ENCODE results near the gene CTIF.

CTIF gene

GRCh38 chr18:48816554-48816953 is 277.7 kb downstream of the CTIF start:
- no peak for TF ChIP-seq CTCF (IDR thresholded peaks at IDR 0.05; ENCODE audit: control insufficient read depth, extremely low read depth, insufficient read depth)
- no peak for DNase-seq (ENCODE audit: low read depth)

DNA sequence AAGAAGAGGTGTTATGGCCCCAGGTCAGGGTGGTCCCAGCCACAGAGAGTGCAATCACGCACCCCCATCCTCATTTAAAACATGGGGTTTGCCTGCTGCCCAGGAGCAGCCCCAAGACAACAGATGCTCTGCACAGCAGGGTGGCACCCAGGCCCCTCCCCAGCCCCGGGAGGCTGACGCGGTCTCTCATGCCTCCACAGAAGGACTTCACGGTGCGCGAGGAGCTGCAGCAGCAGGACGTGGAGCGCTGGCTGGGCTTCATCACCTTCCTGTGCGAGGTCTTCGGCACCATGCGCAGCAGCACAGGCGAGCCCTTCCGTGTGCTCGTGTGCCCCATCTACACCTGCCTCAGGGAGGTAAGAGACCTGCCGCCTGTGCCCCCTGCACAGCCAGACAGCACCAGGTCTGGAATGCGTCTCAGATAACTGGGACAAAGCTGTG is 278.2 kb downstream of the CTIF start:
- H3K4me3 ChIP-seq (ENCODE audit: low read depth, low read length) = no peak overlapping the region
- TF ChIP-seq CTCF (IDR thresholded peaks at IDR 0.05; ENCODE audit: control insufficient read depth, extremely low read depth, insufficient read depth) = no peak
- no peak for DNase-seq (ENCODE audit: low read depth)

More at GRCh38 chr18:48816554-48816953, 277.7 kb downstream of the CTIF start:
- no peak overlapping the region for H3K4me3 ChIP-seq (ENCODE audit: low read depth, low read length)

- H3K4me3 ChIP-seq (ENCODE audit: low read depth, low read length) = no peak overlapping the region
- TF ChIP-seq CTCF (IDR thresholded peaks at IDR 0.05; ENCODE audit: control insufficient read depth, extremely low read depth, insufficient read depth) = no peak
- no peak for DNase-seq (ENCODE audit: low read depth)
Measured at GRCh38 chr18:48818329-48819254, 279.8 kb downstream of the CTIF start.

- H3K4me3 ChIP-seq (ENCODE audit: low read depth, low read length) = no peak overlapping the region
- no peak for DNase-seq (ENCODE audit: low read depth)
- no peak for TF ChIP-seq CTCF (IDR thresholded peaks at IDR 0.05; ENCODE audit: control insufficient read depth, extremely low read depth, insufficient read depth)
Measured at GRCh38 chr18:48819276-48819675, 280.4 kb downstream of the CTIF start.

GRCh38 chr18:48819781-48820482 is 281.1 kb downstream of the CTIF start:
- no peak overlapping the region for H3K4me3 ChIP-seq (ENCODE audit: low read depth, low read length)
- TF ChIP-seq CTCF (IDR thresholded peaks at IDR 0.05; ENCODE audit: control insufficient read depth, extremely low read depth, insufficient read depth) = no peak
- DNase-seq (ENCODE audit: low read depth) = no peak

DNA sequence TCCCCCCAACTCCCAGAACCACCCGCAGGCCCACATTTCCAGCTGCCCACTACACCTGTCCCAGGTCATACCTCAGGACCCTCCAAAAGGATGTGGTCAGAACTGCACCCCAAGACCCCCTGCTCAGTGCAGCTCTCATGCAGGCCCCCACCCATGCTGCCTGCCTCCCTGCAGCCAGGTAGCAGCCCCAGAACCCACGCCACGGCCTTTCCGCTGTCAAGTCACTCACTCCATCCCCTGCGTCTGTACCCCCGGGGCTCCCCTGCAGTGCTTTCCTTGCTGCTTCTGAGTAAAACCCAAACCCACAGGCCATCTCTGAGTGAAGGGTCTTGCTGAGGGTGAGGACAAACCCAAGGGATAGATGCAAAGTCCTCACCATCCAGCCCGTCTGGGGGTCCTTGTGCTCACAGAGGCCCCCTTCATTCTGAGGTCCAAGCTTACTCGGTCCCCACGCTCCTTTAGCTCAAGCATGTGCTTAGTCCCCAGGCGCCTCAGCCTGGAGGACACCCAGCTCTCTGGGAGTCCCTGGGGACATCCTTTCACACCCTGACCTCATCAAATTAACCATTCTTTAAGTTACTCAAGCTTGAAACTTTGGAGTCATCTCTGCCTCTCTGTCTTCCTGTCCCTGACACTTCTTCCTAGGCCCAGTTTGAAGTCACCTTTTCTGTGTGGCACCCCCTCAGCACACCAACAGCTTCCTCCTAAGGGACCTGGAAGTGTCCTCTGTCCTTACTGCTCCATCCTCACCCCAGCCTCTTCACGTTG is 281.8 kb downstream of the CTIF start:
- H3K4me3 ChIP-seq (ENCODE audit: low read depth, low read length) = no peak overlapping the region
- no peak for TF ChIP-seq CTCF (IDR thresholded peaks at IDR 0.05; ENCODE audit: control insufficient read depth, extremely low read depth, insufficient read depth)
- DNase-seq (ENCODE audit: low read depth) = no peak
